ENCODE data around the gene MCRS1. TPM values are rescaled to one million over a fixed set of nuclear protein-coding genes. Genes with fewer than 3 reads are reported as not detected.

MCRS1 gene
- total RNA-seq, 1 donor from 2014 or later: 65.6 TPM

- Mint-ChIP-seq H3K27me3 (ENCODE audit: low read depth) (peaks cover 56% of the 10 kb centered on the region), H3K4me3 (no peak overlapping the region), H3K36me3 (no peaks in the 10 kb centered on the region), H3K27ac (no peak overlapping the region), H3K9me3 (no peaks in the 10 kb centered on the region), H3K4me1 (peaks cover 16% of the 10 kb centered on the region)
- no peak for TF ChIP-seq CTCF (IDR thresholded peaks at IDR 0.05; ENCODE audit: unreplicated experiment)
- DNase-seq (ENCODE audit: low spot score in 2 of 2, unreplicated experiment in 2 of 2): no peak
These were observed 19.5 kb downstream of the MCRS1 start for GRCh38 chr12:49548481-49548821.

- Mint-ChIP-seq H3K4me1 (peaks cover 16% of the 10 kb centered on the region), H3K36me3 (no peaks in the 10 kb centered on the region), H3K27ac (no peak overlapping the region), H3K4me3 (no peak overlapping the region), H3K9me3 (no peaks in the 10 kb centered on the region), H3K27me3 (ENCODE audit: low read depth) (peaks cover 69% of the 10 kb centered on the region)
- no peak for TF ChIP-seq CTCF (IDR thresholded peaks at IDR 0.05; ENCODE audit: unreplicated experiment)
- DNase-seq (ENCODE audit: low spot score in 2 of 2, unreplicated experiment in 2 of 2): no peak
These were observed 20.8 kb downstream of the MCRS1 start for GRCh38 chr12:49547090-49547690.

GRCh38 chr12:49546481-49546880 is 21.5 kb downstream of the MCRS1 start:
- Mint-ChIP-seq H3K9me3 (no peaks in the 10 kb centered on the region), H3K36me3 (no peaks in the 10 kb centered on the region), H3K4me1 (peaks cover 17% of the 10 kb centered on the region), H3K27ac (no peak overlapping the region), H3K27me3 (ENCODE audit: low read depth) (peaks cover 72% of the 10 kb centered on the region), H3K4me3 (no peak overlapping the region)
- no peak for DNase-seq (ENCODE audit: low spot score in 2 of 2, unreplicated experiment in 2 of 2)
- TF ChIP-seq CTCF (IDR thresholded peaks at IDR 0.05; ENCODE audit: unreplicated experiment): no peak

- H3K36me3 Mint-ChIP-seq: no peaks in the 10 kb centered on the region
- H3K4me3 Mint-ChIP-seq: no peak overlapping the region
- H3K27ac Mint-ChIP-seq: no peak overlapping the region
- TF ChIP-seq CTCF (IDR thresholded peaks at IDR 0.05; ENCODE audit: unreplicated experiment): no peak
- no peak for DNase-seq (ENCODE audit: low spot score in 2 of 2, unreplicated experiment in 2 of 2)
- H3K4me1 Mint-ChIP-seq: peaks cover 22% of the 10 kb centered on the region
- H3K9me3 Mint-ChIP-seq: no peaks in the 10 kb centered on the region
- H3K27me3 Mint-ChIP-seq (ENCODE audit: low read depth): peaks cover 78% of the 10 kb centered on the region
These were observed 22.1 kb downstream of the MCRS1 start for GRCh38 chr12:49545815-49546214.

GRCh38 chr12:49543914-49544815 is 23.8 kb downstream of the MCRS1 start:
- H3K36me3 Mint-ChIP-seq: no peaks in the 10 kb centered on the region
- H3K9me3 Mint-ChIP-seq: no peaks in the 10 kb centered on the region
- no peak for TF ChIP-seq CTCF (IDR thresholded peaks at IDR 0.05; ENCODE audit: unreplicated experiment)
- peaks cover 26% of the 10 kb centered on the region for H3K4me1 Mint-ChIP-seq
- DNase-seq (ENCODE audit: low spot score in 2 of 2, unreplicated experiment in 2 of 2): no peak
- H3K27ac Mint-ChIP-seq: no peak overlapping the region
- peaks cover 84% of the 10 kb centered on the region for H3K27me3 Mint-ChIP-seq (ENCODE audit: low read depth)
- H3K4me3 Mint-ChIP-seq: no peak overlapping the region

Measured in mesothelial cell of epicardium (in vitro differentiated cells).